MM.1S (cell line): ENCODE data around the gene SHROOM3.

Experiments
- DNase-seq: peaks from one replicate; pipeline ENCODE4 v3.0.0-alpha.2; 2015
- H2AFZ ChIP-seq: fragments of 300-600 bp; sonication (generic); 2 replicates; pipeline ENCODE4 v1.6.0; 2016; ENCODE audit warnings: antibody characterized with exemption, low read length
- H3F3A ChIP-seq: fragments of 300-600 bp; sonication (generic); 2 replicates; pipeline ENCODE4 v1.6.1; 2016; ENCODE audit warnings: mild to moderate bottlenecking, antibody characterized with exemption, low read length, moderate library complexity, mixed read lengths; ENCODE audit not compliant: insufficient read depth
- H3K27ac ChIP-seq: fragments of 300-600 bp; sonication (generic); 2 replicates; pipeline ENCODE4 v1.5.1; 2016; ENCODE audit warnings: mild to moderate bottlenecking, low read length
- H3K27me3 ChIP-seq: fragments of 300-600 bp; sonication (generic); replicated peaks from 2 replicates; pipeline ENCODE4 v1.6.0; 2016; ENCODE audit warnings: low read length; ENCODE audit not compliant: insufficient read depth
- H3K36me3 ChIP-seq: fragments of 300-600 bp; sonication (generic); replicated peaks from 2 replicates; pipeline ENCODE4 v1.6.1; 2016; ENCODE audit warnings: mild to moderate bottlenecking, low read length, mixed read lengths; ENCODE audit not compliant: insufficient read depth
- H3K4me1 ChIP-seq: fragments of 300-600 bp; sonication (generic); 2 replicates; pipeline ENCODE4 v1.6.1; 2016; ENCODE audit warnings: low read length, mixed read lengths
- H3K4me2 ChIP-seq: fragments of 300-600 bp; sonication (generic); 2 replicates; pipeline ENCODE4 v1.6.0; 2016; ENCODE audit warnings: low read depth, low read length
- H3K4me3 ChIP-seq: fragments of 300-600 bp; sonication (generic); 2 replicates; pipeline ENCODE4 v1.5.1; 2016; ENCODE audit warnings: low read length, mixed read lengths
- H3K79me2 ChIP-seq: fragments of 300-600 bp; sonication (generic); 2 replicates; pipeline ENCODE4 v1.6.1; 2016; ENCODE audit warnings: mixed run types, low read length, mixed read lengths
- H3K9ac ChIP-seq: fragments of 300-600 bp; sonication (generic); 2 replicates; pipeline ENCODE4 v1.6.1; 2016; ENCODE audit warnings: low read length, mixed read lengths
- H3K9me2 ChIP-seq: fragments of 300-600 bp; sonication (generic); replicated peaks from 2 replicates; pipeline ENCODE4 v1.6.1; 2016; ENCODE audit warnings: mild to moderate bottlenecking, low read length, mixed read lengths; ENCODE audit not compliant: insufficient read depth
- H3K9me3 ChIP-seq: fragments of 300-600 bp; sonication (generic); replicated peaks from 2 replicates; pipeline ENCODE4 v1.6.1; 2016; ENCODE audit warnings: mild to moderate bottlenecking, low read length, mixed read lengths; ENCODE audit not compliant: insufficient read depth
- H4K20me1 ChIP-seq: fragments of 300-600 bp; sonication (generic); 2 replicates; pipeline ENCODE4 v1.6.1; 2016; ENCODE audit warnings: mild to moderate bottlenecking, low read length, moderate library complexity, mixed read lengths; ENCODE audit not compliant: insufficient read depth
- EZH2 ChIP-seq: fragments of 300-600 bp; sonication (generic); optimal IDR thresholded peaks from 2 replicates; pipeline ENCODE3; 2017; ENCODE audit warnings: low read depth, mild to moderate bottlenecking, antibody characterized with exemption, low read length, mixed read lengths
- EZH2phosphoT487 ChIP-seq: fragments of 300-600 bp; sonication (generic); IDR thresholded peaks from 2 replicates; pipeline ENCODE4 v1.6.1; 2018; ENCODE audit warnings: antibody characterized with exemption, low read length
- TF ChIP-seq, protein P1 (sequence below): fragments of 300-600 bp; sonication (generic); IDR thresholded peaks from 2 replicates; pipeline ENCODE4 v1.5.1; 2016; ENCODE audit warnings: antibody characterized with exemption, low read length, mixed read lengths

SHROOM3 gene

DNA sequence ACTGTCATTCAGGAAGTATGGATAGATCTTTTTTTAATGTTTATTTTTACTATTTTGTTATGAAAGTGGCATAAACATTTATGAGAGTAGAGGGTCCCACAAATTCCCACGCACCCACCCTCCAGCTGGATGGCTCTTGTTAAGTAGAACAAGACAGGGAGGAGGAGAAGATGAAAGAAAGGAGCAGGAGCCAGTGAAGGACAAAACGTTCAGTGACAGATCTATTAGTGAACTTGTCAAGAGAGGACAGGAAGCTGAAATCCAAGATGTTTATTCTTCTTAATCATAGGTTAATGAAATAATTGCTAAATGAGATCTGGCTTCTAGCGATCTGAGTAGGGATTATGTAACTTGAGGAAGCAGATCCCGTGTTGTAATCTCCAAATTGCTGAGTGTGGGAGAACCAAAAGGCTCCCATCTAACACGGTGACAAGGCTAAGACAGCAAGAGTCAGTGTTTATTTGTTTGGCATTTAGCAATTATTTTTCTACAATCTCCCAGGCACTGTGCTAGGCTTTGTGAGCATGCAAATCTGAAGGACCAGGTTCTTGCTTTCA, 162.5 kb downstream of the SHROOM3 start:
- H3K36me3 ChIP-seq, result no peaks in the 10 kb centered on the region
- no peaks in the 10 kb centered on the region for H3K9me2 ChIP-seq

DNA sequence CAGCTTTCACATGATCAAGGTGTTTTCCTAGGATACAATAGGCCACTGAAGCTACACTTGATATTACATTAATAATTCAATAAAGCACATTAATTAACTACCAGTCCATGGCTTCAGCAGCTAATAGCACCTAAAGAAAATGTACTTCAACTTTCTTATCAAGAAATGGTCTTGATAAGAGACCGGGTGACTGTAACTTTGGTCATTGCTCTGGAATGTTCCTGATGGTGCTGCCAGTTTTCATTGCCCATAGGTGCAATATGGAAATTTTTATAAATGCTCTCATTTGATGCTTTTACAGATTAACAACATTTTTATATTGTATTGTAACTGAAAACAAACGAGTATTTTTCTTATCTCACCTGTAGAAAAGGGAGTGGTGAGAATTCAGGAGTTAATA, 165.4 kb downstream of the SHROOM3 start:
- Histone ChIP-seq H3K4me1 (peaks cover 15% of the 10 kb centered on the region), H3K9me2 (no peaks in the 10 kb centered on the region), H3K27me3 (no peaks in the 10 kb centered on the region), H3K36me3 (no peaks in the 10 kb centered on the region), H2AFZ (no peak overlapping the region), H3K79me2 (no peaks in the 10 kb centered on the region), H3K9me3 (no peaks in the 10 kb centered on the region), H3F3A (no peaks in the 10 kb centered on the region; the same call in 1 of the 2 replicates), H3K4me2 (no peak overlapping the region), H3K4me3 (no peak overlapping the region), H4K20me1 (no peaks in the 10 kb centered on the region), H3K27ac (no peak overlapping the region), H3K9ac (no peak overlapping the region)
- TF ChIP-seq EZH2 (no peak), EZH2phosphoT487 (no peak)
- TF ChIP-seq, protein P1, sequence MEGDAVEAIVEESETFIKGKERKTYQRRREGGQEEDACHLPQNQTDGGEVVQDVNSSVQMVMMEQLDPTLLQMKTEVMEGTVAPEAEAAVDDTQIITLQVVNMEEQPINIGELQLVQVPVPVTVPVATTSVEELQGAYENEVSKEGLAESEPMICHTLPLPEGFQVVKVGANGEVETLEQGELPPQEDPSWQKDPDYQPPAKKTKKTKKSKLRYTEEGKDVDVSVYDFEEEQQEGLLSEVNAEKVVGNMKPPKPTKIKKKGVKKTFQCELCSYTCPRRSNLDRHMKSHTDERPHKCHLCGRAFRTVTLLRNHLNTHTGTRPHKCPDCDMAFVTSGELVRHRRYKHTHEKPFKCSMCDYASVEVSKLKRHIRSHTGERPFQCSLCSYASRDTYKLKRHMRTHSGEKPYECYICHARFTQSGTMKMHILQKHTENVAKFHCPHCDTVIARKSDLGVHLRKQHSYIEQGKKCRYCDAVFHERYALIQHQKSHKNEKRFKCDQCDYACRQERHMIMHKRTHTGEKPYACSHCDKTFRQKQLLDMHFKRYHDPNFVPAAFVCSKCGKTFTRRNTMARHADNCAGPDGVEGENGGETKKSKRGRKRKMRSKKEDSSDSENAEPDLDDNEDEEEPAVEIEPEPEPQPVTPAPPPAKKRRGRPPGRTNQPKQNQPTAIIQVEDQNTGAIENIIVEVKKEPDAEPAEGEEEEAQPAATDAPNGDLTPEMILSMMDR, result no peak
- DNase-seq, result no peak

More for the DNA sequence above, 162.5 kb downstream of the SHROOM3 start:
- H3K27me3 ChIP-seq, result no peaks in the 10 kb centered on the region
- H3K27ac ChIP-seq, result no peak overlapping the region
- no peak overlapping the region for H3K4me3 ChIP-seq
- H2AFZ ChIP-seq, result no peak overlapping the region
- no peaks in the 10 kb centered on the region for H3K9me3 ChIP-seq
- H4K20me1 ChIP-seq, result no peaks in the 10 kb centered on the region
- DNase-seq, result no peak
- no peak overlapping the region for H3K4me2 ChIP-seq
- TF ChIP-seq EZH2phosphoT487 (no peak), EZH2 (no peak)
- TF ChIP-seq, protein P1, result no peak
- no peaks in the 10 kb centered on the region; the same call in 1 of the 2 replicates for H3F3A ChIP-seq
- H3K9ac ChIP-seq, result no peak overlapping the region
- H3K79me2 ChIP-seq, result no peaks in the 10 kb centered on the region
- 0 out of 2 replicates have a peak, but pooled peaks cover 5% of the 10 kb centered on the region for H3K4me1 ChIP-seq

- Histone ChIP-seq H3F3A (peaks cover 3% of the 10 kb centered on the region), H3K79me2 (no peaks in the 10 kb centered on the region), H3K9me2 (no peaks in the 10 kb centered on the region), H3K4me3 (no peak overlapping the region), H4K20me1 (no peaks in the 10 kb centered on the region), H2AFZ (no peak overlapping the region), H3K4me2 (peak overlapping the region; percentile 8; the same call in 1 of the 2 replicates), H3K9ac (no peak overlapping the region), H3K27ac (peak overlapping the region; percentile 1; the same call in 1 of the 2 replicates), H3K4me1 (peaks cover 24% of the 10 kb centered on the region), H3K27me3 (no peaks in the 10 kb centered on the region), H3K9me3 (no peaks in the 10 kb centered on the region), H3K36me3 (no peaks in the 10 kb centered on the region)
- TF ChIP-seq EZH2phosphoT487, result no peak
- TF ChIP-seq, protein P1, result no peak
- TF ChIP-seq EZH2, result no peak
- DNase-seq, result peak; percentile 44
Observed at GRCh38 chr4:76601791-76602190, 166.8 kb downstream of the SHROOM3 start.
